Frontal cortex (tissue), 4 donors: ENCODE measurements around the gene MGLL. TPM values are rescaled to one million over a fixed set of nuclear protein-coding genes. Genes with fewer than 3 reads are reported as not detected.

Experiments used
- DNase-seq, 2 donors: peaks; one replicate each; pipeline ENCODE4 v3.0.0; 2012; ENCODE audit warnings: low spot score in 2 of 2
- FAIRE-seq: peaks from 2 replicates; lab custom pipeline; 2012; peaks lifted over from hg19 to GRCh38; lab: Jason Lieb, UNC
- total RNA-seq: library from RNA; depleted of rRNA; stranded (reverse); fragments of >200 nt; gene quantifications from one replicate; pipeline ENCODE4 v1.2.3, GENCODE V29; 2014
- donor health status: control.
- donor health status: control.
- donor health status: control.

MGLL gene
- 31.4 TPM for total RNA-seq

GRCh38 chr3:127822041-127822681 lies at the start of gene MGLL:
TSS of gene MGLL (minus strand) at chr3:127822515. CDS start at chr3:127822318, 197 bp downstream.
- DNase-seq = peak; percentile 47 to 53
- FAIRE-seq = no peak

GRCh38 chr3:127870156-127870555 lies 47.8 kb upstream of the MGLL start:
- FAIRE-seq = no peak
- no peak for DNase-seq

GRCh38 chr3:127867986-127868385 lies 45.7 kb upstream of the MGLL start:
- DNase-seq (no peak), FAIRE-seq (no peak)

- no peak for FAIRE-seq
Measured at GRCh38 chr3:127867412-127867811, 45.1 kb upstream of the MGLL start.

GRCh38 chr3:127865941-127866340 lies 43.6 kb upstream of the MGLL start:
- DNase-seq (no peak), FAIRE-seq (no peak)

More at GRCh38 chr3:127867412-127867811, 45.1 kb upstream of the MGLL start:
- no peak for DNase-seq

GRCh38 chr3:127860211-127860696 lies 37.9 kb upstream of the MGLL start:
- no peak for DNase-seq
- no peak for FAIRE-seq

GRCh38 chr3:127859730-127860129 lies 37.4 kb upstream of the MGLL start:
- DNase-seq (no peak), FAIRE-seq (no peak)

- FAIRE-seq (no peak), DNase-seq (no peak)
Measured at GRCh38 chr3:127858937-127859336, 36.6 kb upstream of the MGLL start.

GRCh38 chr3:127858521-127858920 lies 36.2 kb upstream of the MGLL start:
- FAIRE-seq (no peak), DNase-seq (no peak)

GRCh38 chr3:127857333-127857732 lies 35.0 kb upstream of the MGLL start:
- DNase-seq (no peak), FAIRE-seq (no peak)

- DNase-seq (no peak), FAIRE-seq (no peak)
Measured at GRCh38 chr3:127856801-127857200, 34.5 kb upstream of the MGLL start.

GRCh38 chr3:127855246-127855645 lies 32.9 kb upstream of the MGLL start:
- DNase-seq (no peak), FAIRE-seq (no peak)

- DNase-seq (no peak), FAIRE-seq (no peak)
Measured at GRCh38 chr3:127853681-127854080, 31.4 kb upstream of the MGLL start.

- FAIRE-seq (no peak), DNase-seq (no peak)
Measured at GRCh38 chr3:127851899-127852298, 29.6 kb upstream of the MGLL start.

- FAIRE-seq = no peak
- no peak for DNase-seq
Measured at GRCh38 chr3:127849368-127849767, 27.1 kb upstream of the MGLL start.

GRCh38 chr3:127848131-127849129 lies 26.1 kb upstream of the MGLL start:
- FAIRE-seq = no peak

GRCh38 chr3:127847236-127847720 lies 25.0 kb upstream of the MGLL start:
- no peak for FAIRE-seq

More at GRCh38 chr3:127848131-127849129, 26.1 kb upstream of the MGLL start:
- DNase-seq = peak; percentile 34 to 44

GRCh38 chr3:127846576-127846975 lies 24.3 kb upstream of the MGLL start:
- DNase-seq (no peak), FAIRE-seq (no peak)

More at GRCh38 chr3:127847236-127847720, 25.0 kb upstream of the MGLL start:
- DNase-seq = no peak

- FAIRE-seq (no peak), DNase-seq (no peak)
Measured at GRCh38 chr3:127844326-127844942, 22.1 kb upstream of the MGLL start.

GRCh38 chr3:127840671-127841070 lies 18.4 kb upstream of the MGLL start:
- FAIRE-seq (no peak), DNase-seq (no peak)
